ENCODE results near the gene FAS. TPM values are rescaled to one million over a fixed set of nuclear protein-coding genes. Genes with fewer than 3 reads are reported as not detected.

The FAS gene
- total RNA-seq, 2 donors from 2014 or later = 105 to 121 TPM

- Mint-ChIP-seq H3K36me3 (ENCODE audit: low read depth) (no peaks in the 10 kb centered on the region), H3K27ac (no peak overlapping the region), H3K9me3 (no peaks in the 10 kb centered on the region), H3K4me3 (no peak overlapping the region), H3K27me3 (no peaks in the 10 kb centered on the region), H3K4me1 (peaks cover 21% of the 10 kb centered on the region)
- no peak for ATAC-seq (replicated peaks)
Measured at GRCh38 chr10:88980800-88981199, 9.8 kb upstream of the FAS start.

DNA sequence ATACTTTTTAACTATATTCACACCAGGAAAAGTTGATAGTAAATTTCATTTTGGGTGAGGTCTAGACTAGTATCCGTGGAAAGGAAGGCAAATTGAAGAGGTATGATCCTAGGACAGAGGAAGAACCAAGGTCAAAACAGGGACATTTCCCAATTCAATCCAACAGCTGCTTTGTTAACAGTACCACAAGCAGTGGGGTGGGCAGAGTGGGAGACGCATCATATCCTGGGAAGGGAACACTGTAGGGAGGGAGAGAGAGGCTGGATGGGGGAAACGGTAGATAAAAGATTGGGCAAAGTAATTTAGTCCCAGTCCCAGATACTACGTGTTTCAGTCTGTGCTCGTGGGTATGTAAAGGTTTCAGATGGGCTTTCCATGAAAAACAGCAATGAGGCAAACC is 9.2 kb upstream of the FAS start:
- no peak overlapping the region for H3K27ac Mint-ChIP-seq

GRCh38 chr10:88982366-88982765 is 8.2 kb upstream of the FAS start:
- H3K36me3 Mint-ChIP-seq (ENCODE audit: low read depth) = peaks cover 5% of the 10 kb centered on the region
- no peaks in the 10 kb centered on the region for H3K27me3 Mint-ChIP-seq
- H3K27ac Mint-ChIP-seq = no peak overlapping the region
- H3K4me1 Mint-ChIP-seq = peaks cover 28% of the 10 kb centered on the region
- H3K9me3 Mint-ChIP-seq = no peaks in the 10 kb centered on the region
- no peak overlapping the region for H3K4me3 Mint-ChIP-seq
- ATAC-seq (replicated peaks) = no peak

More for the DNA sequence above, 9.2 kb upstream of the FAS start:
- Mint-ChIP-seq H3K9me3 (no peaks in the 10 kb centered on the region), H3K4me1 (peaks cover 24% of the 10 kb centered on the region), H3K36me3 (ENCODE audit: low read depth) (peaks cover 3% of the 10 kb centered on the region), H3K4me3 (no peak overlapping the region), H3K27me3 (no peaks in the 10 kb centered on the region)
- no peak for ATAC-seq (replicated peaks)

DNA sequence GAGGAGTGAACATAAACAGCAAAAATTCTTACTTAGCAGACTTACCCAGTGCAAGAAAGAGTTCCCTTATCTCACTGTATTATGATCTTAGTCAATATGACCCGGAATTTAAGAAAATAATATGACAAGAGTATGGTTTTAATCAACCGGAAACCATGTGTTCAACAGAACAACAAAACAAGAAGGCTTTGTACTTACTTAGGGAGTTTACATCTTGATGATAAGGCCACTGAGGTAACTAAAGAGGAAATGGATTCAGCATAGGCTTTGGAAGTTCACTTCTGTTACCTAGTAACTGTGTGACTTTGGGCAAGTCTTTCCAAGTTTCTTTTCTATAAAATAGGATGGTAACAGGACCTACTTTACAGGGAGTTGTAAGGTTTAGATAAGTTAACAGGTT is 7.4 kb upstream of the FAS start:
- peaks cover 36% of the 10 kb centered on the region for H3K4me1 Mint-ChIP-seq
- no peak overlapping the region for H3K27ac Mint-ChIP-seq
- no peak overlapping the region for H3K4me3 Mint-ChIP-seq
- no peaks in the 10 kb centered on the region for H3K27me3 Mint-ChIP-seq
- peak; percentile 25 for ATAC-seq (replicated peaks)
- H3K36me3 Mint-ChIP-seq (ENCODE audit: low read depth) = peaks cover 5% of the 10 kb centered on the region
- H3K9me3 Mint-ChIP-seq = no peaks in the 10 kb centered on the region

DNA sequence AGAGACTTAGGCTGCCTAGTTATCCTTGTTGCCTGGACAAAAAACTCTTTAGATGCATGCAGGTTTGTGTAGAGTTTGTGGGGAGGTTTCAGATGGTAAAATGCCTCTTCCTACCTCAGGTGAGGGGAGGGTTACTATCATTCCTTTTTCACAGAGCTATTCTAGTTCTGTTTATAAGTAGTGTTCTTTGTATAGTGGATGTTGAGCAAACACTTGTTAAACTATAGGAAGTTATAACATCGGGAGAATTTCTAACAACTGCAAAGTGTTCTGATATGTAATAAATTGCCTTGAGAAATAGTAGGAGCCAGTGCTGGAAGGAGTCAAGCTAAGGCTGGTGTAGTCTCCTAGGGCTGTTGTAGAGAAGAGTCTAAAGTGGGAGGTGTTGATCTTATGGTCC is 6.7 kb upstream of the FAS start:
- no peak overlapping the region for H3K4me3 Mint-ChIP-seq
- H3K9me3 Mint-ChIP-seq = no peaks in the 10 kb centered on the region
- H3K27me3 Mint-ChIP-seq = no peaks in the 10 kb centered on the region
- ATAC-seq (replicated peaks) = no peak
- H3K4me1 Mint-ChIP-seq = peaks cover 35% of the 10 kb centered on the region
- no peak overlapping the region for H3K27ac Mint-ChIP-seq
- peaks cover 5% of the 10 kb centered on the region for H3K36me3 Mint-ChIP-seq (ENCODE audit: low read depth)

- H3K4me1 Mint-ChIP-seq = peaks cover 34% of the 10 kb centered on the region
- H3K9me3 Mint-ChIP-seq = no peaks in the 10 kb centered on the region
- H3K27me3 Mint-ChIP-seq = no peaks in the 10 kb centered on the region
- peak; percentile 79 for ATAC-seq (replicated peaks)
- H3K27ac Mint-ChIP-seq = no peak overlapping the region
- H3K36me3 Mint-ChIP-seq (ENCODE audit: low read depth) = peaks cover 8% of the 10 kb centered on the region
- H3K4me3 Mint-ChIP-seq = no peak overlapping the region
Measured at GRCh38 chr10:88984525-88984924, 6.1 kb upstream of the FAS start.

DNA sequence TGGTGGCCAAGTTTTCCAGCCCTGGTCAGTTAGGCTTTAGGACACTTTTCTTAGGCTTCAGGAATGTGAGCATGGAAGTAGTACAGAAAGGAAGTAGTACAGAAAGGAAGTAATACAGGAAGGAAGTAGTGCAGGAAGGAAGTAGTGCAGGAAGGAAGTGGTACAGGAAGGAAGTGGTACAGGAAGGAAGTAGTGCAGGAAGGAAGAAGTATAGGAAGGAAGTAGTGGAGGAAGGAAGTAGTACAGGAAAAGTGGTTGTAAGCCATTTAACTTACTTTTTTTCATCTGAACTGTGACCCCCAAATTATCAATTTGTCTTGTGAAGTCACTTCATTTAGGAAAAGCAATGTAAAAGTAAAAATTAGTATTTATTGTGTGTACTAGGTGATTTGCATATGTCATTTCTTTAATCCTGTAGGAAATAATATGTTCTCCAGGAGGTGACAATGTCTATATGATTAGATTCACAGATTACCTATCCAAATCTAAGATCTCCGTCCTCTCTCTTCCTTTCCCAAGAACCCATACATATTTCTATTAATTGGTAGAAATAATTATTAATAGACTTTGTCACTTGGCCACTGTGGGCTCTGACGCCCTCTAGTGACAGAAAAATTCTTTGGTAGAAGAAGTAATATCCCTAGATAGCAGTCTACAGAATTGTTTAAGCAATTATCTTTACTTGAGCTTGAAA is 3.9 kb upstream of the FAS start:
- peaks cover 43% of the 10 kb centered on the region for H3K4me1 Mint-ChIP-seq
- H3K9me3 Mint-ChIP-seq = no peaks in the 10 kb centered on the region
- H3K27ac Mint-ChIP-seq = no peak overlapping the region
- H3K36me3 Mint-ChIP-seq (ENCODE audit: low read depth) = peaks cover 29% of the 10 kb centered on the region
- no peak for ATAC-seq (replicated peaks)
- H3K27me3 Mint-ChIP-seq = no peaks in the 10 kb centered on the region
- H3K4me3 Mint-ChIP-seq = no peak overlapping the region

- Mint-ChIP-seq H3K27me3 (no peaks in the 10 kb centered on the region), H3K9me3 (no peaks in the 10 kb centered on the region), H3K4me1 (peaks cover 43% of the 10 kb centered on the region), H3K4me3 (peak overlapping the region; percentile 97), H3K27ac (peak overlapping the region; percentile 66), H3K36me3 (ENCODE audit: low read depth) (peaks cover 35% of the 10 kb centered on the region)
- ATAC-seq (replicated peaks) = peak; percentile 11
Measured at GRCh38 chr10:88987243-88987725, 3.3 kb upstream of the FAS start.

GRCh38 chr10:88987840-88988239 is 2.8 kb upstream of the FAS start:
- peaks cover 46% of the 10 kb centered on the region for H3K4me1 Mint-ChIP-seq

DNA sequence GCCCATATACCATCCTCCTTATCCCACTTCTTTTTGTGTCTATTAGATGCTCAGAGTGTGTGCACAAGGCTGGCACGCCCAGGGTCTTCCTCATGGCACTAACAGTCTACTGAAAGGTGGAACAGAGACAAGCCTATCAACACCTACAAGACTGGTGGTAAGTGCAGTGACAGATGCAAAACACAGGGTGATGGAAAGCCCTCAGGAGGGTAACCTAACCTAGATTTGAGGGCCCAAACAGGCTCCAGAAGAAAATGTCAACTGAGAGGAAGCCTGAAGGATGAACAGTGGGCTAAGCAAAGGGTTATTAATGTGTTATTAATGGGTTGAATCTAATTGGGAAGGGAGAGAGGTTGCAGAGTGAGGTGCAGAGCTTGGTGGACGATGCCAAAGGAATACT is 1.2 kb upstream of the FAS start:
- Mint-ChIP-seq H3K4me1 (peaks cover 40% of the 10 kb centered on the region), H3K9me3 (no peaks in the 10 kb centered on the region), H3K36me3 (ENCODE audit: low read depth) (peaks cover 53% of the 10 kb centered on the region), H3K4me3 (peak overlapping the region; percentile 97), H3K27me3 (no peaks in the 10 kb centered on the region), H3K27ac (peak overlapping the region; percentile 98)
- ATAC-seq (replicated peaks) = no peak

More at GRCh38 chr10:88987840-88988239, 2.8 kb upstream of the FAS start:
- Mint-ChIP-seq H3K36me3 (ENCODE audit: low read depth) (peaks cover 40% of the 10 kb centered on the region), H3K27me3 (no peaks in the 10 kb centered on the region), H3K9me3 (no peaks in the 10 kb centered on the region), H3K4me3 (peak overlapping the region; percentile 97), H3K27ac (peak overlapping the region; percentile 66)
- no peak for ATAC-seq (replicated peaks)

DNA sequence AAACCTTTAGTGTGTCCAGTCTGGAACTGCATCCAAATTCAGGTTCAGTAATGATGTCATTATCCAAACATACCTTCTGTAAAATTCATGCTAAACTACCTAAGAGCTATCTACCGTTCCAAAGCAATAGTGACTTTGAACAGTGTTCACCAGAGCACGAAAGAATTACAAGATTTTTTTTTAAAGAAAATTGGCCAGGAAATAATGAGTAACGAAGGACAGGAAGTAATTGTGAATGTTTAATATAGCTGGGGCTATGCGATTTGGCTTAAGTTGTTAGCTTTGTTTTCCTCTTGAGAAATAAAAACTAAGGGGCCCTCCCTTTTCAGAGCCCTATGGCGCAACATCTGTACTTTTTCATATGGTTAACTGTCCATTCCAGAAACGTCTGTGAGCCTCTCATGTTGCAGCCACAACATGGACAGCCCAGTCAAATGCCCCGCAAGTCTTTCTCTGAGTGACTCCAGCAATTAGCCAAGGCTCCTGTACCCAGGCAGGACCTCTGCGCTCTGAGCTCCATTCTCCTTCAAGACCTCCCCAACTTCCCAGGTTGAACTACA is 694 bp upstream of the FAS start:
- peak; percentile 3 for ATAC-seq (replicated peaks)
- H3K27ac Mint-ChIP-seq = peak overlapping the region; percentile 98
- no peaks in the 10 kb centered on the region for H3K27me3 Mint-ChIP-seq
- H3K4me3 Mint-ChIP-seq = peak overlapping the region; percentile 97
- peaks cover 36% of the 10 kb centered on the region for H3K4me1 Mint-ChIP-seq
- H3K36me3 Mint-ChIP-seq (ENCODE audit: low read depth) = peaks cover 53% of the 10 kb centered on the region
- H3K9me3 Mint-ChIP-seq = no peaks in the 10 kb centered on the region

DNA sequence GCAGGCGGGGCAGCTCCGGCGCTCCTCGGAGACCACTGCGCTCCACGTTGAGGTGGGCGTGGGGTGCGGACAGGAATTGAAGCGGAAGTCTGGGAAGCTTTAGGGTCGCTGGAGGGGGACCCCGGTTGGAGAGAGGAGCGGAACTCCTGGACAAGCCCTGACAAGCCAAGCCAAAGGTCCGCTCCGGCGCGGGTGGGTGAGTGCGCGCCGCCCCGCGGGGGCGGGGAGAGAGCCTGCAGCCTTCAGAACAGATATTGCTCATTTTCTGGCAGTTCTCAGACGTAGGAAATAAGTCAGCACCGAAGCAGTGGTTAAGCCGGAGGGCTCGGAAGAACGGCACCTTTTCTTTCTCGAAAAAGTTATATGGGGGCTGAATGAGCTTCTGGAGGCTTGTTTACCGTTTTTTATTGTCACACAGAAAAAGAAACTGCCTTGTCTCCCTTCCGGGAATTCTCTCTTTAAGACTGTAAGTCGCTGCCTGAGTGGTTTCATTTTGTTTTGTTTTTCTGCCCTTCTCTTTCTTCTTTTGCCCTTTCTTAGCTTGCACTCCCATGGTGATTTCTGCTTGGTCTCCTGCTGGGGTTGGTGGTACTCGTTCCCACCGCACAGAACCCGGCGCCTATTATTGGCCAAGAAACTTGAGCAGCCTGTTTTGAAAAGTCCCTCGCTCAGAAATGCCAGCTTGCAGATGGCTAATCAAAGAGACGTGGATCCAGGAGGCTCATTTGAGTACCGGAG is 732 bp downstream of the FAS start:
- Mint-ChIP-seq H3K27ac (peak overlapping the region; percentile 98), H3K36me3 (ENCODE audit: low read depth) (peaks cover 65% of the 10 kb centered on the region), H3K4me1 (peaks cover 41% of the 10 kb centered on the region), H3K9me3 (no peaks in the 10 kb centered on the region), H3K4me3 (peak overlapping the region; percentile 97), H3K27me3 (no peaks in the 10 kb centered on the region)
- ATAC-seq (replicated peaks) = peak; percentile 70

DNA sequence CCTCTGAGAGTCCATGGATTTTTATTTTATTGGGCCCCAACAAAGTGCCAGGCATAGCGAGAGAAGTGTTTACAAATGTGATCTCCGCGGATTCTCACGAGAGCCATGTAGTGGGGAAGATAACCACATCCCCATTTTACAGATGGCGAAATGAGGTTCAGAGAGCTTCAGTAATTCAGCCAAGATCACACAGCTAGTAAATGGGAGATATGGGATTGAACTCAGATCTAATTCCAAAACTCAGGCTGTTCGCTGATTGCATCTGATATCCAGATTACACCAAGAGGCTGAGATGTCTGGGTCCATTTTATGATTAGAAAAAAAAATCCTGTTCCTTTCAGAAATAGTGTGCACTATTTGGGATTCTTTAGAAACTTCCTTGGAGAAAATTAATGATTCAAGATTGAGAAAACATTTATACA is 1.3 kb downstream of the FAS start:
- ATAC-seq (replicated peaks) = peak; percentile 1
- no peaks in the 10 kb centered on the region for H3K9me3 Mint-ChIP-seq
- H3K4me1 Mint-ChIP-seq = peaks cover 40% of the 10 kb centered on the region
- no peaks in the 10 kb centered on the region for H3K27me3 Mint-ChIP-seq
- H3K27ac Mint-ChIP-seq = peak overlapping the region; percentile 98
- peaks cover 63% of the 10 kb centered on the region for H3K36me3 Mint-ChIP-seq (ENCODE audit: low read depth)
- peak overlapping the region; percentile 97 for H3K4me3 Mint-ChIP-seq

GRCh38 chr10:88992921-88993524 is 2.4 kb downstream of the FAS start:
- H3K9me3 Mint-ChIP-seq = no peaks in the 10 kb centered on the region
- H3K27me3 Mint-ChIP-seq = no peaks in the 10 kb centered on the region
- H3K4me1 Mint-ChIP-seq = peaks cover 37% of the 10 kb centered on the region
- peaks cover 63% of the 10 kb centered on the region for H3K36me3 Mint-ChIP-seq (ENCODE audit: low read depth)
- no peak for ATAC-seq (replicated peaks)
- peak overlapping the region; percentile 98 for H3K27ac Mint-ChIP-seq
- H3K4me3 Mint-ChIP-seq = peak overlapping the region; percentile 97

Measured in activated T-helper 17 cell treated with anti-CD3 and anti-CD28 coated beads, Interleukin-2, amount 50 U/mL, for 72 hours (primary cell).